NK-92 (cell line): ENCODE data around the gene UBTD2.

Source experiments
- DNase-seq: peaks from one replicate; lab custom pipeline; 2025; ENCODE audit not compliant: unreplicated experiment; lab: John Stamatoyannopoulos, UW

The UBTD2 gene

GRCh38 chr5:172172912-172173563 is 110.5 kb downstream of the UBTD2 start:
- DNase-seq, result no peak

- no peak for DNase-seq
These were observed 112.4 kb downstream of the UBTD2 start for GRCh38 chr5:172171118-172171517.

GRCh38 chr5:172170251-172170701 is 113.3 kb downstream of the UBTD2 start:
- DNase-seq, result no peak

GRCh38 chr5:172169216-172169615 is 114.3 kb downstream of the UBTD2 start:
- no peak for DNase-seq

GRCh38 chr5:172168311-172168710 is 115.3 kb downstream of the UBTD2 start:
- DNase-seq, result no peak

- no peak for DNase-seq
These were observed 115.7 kb downstream of the UBTD2 start for GRCh38 chr5:172167895-172168294.

GRCh38 chr5:172166030-172166826 is 117.3 kb downstream of the UBTD2 start:
- no peak for DNase-seq

GRCh38 chr5:172165465-172165864 is 118.1 kb downstream of the UBTD2 start:
- no peak for DNase-seq

GRCh38 chr5:172164769-172165212 is 118.8 kb downstream of the UBTD2 start:
- no peak for DNase-seq

- no peak for DNase-seq
These were observed 120.2 kb downstream of the UBTD2 start for GRCh38 chr5:172163346-172163745.

- DNase-seq, result no peak
These were observed 120.6 kb downstream of the UBTD2 start for GRCh38 chr5:172162987-172163343.

GRCh38 chr5:172162323-172162986 is 121.1 kb downstream of the UBTD2 start:
- no peak for DNase-seq

GRCh38 chr5:172160506-172160905 is 123.1 kb downstream of the UBTD2 start:
- no peak for DNase-seq
